ENCODE results near the gene DNAL4. TPM values are rescaled to one million over a fixed set of nuclear protein-coding genes. Genes with fewer than 3 reads are reported as not detected.

Gene DNAL4
- total RNA-seq, 1 experiment from 2014 or later, result 8.3 TPM

DNA sequence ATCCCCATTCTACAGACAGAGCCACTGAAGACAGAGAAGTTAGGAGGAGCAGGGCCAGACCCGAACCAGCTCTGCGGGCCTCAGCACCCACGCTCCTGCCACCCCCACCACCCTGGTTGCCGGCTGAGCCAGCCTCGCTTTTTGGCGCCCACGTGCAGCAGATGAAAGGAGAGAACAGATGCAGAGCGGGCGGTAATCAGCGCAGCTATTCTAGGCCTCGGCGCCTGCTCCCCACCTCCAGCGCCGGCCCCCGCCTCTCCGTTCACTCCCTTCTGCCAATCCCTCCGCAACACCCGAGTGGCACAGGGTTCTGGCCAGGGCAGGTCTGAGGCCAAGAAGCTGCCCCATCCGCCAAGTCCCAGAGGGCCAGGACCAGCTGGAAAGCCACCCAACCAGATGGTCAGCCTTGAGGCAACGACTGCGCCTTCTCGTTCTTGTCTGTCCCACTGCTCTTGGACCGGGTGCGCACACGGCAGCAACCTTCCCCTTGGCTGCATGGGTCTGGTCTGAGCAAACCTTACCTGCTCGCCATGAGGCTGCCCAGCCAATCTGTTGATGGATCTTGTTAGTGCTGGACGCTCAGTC lies 16.8 kb downstream of the DNAL4 start:
- Histone ChIP-seq H3K27me3 (ENCODE audit: insufficient read depth, low read length) (no peaks in the 10 kb centered on the region), H4K20me1 (ENCODE audit: control insufficient read depth, insufficient read depth, insufficient read length) (no peaks in the 10 kb centered on the region), H4K8ac (replicated peaks; ENCODE audit: insufficient read length, low read depth, low read length) (no peak overlapping the region), H3K14ac (ENCODE audit: insufficient read depth, low read length) (no peak overlapping the region; the same call in 1 of the 2 replicates), H4K5ac (ENCODE audit: insufficient read length, low read depth, low read length) (no peak overlapping the region), H3K27ac (ENCODE audit: insufficient read length, low read depth, low read length) (no peak overlapping the region), H3K23me2 (ENCODE audit: insufficient read length, low read depth, low read length, poor library complexity, severe bottlenecking) (no peaks in the 10 kb centered on the region), H2BK12ac (ENCODE audit: insufficient read length, low read depth, low read length) (no peak overlapping the region), H3K4ac (ENCODE audit: low read depth, low read length) (no peak overlapping the region), H2BK20ac (ENCODE audit: low read depth, low read length, poor library complexity, severe bottlenecking) (no peak overlapping the region), H2AK5ac (ENCODE audit: insufficient read length, low read length) (no peak overlapping the region), H3K4me2 (ENCODE audit: insufficient read depth, insufficient read length, low read length) (no peak overlapping the region), H3K56ac (ENCODE audit: insufficient read length, low read depth, low read length) (no peak overlapping the region), H4K91ac (ENCODE audit: insufficient read length, low read depth, low read length) (no peak overlapping the region), H3K18ac (ENCODE audit: insufficient read length, low read depth, low read length) (no peak overlapping the region), H3T11ph (ENCODE audit: low read length) (no peak overlapping the region), H3K4me1 (ENCODE audit: insufficient read depth, low read length) (no peaks in the 10 kb centered on the region), H2BK120ac (ENCODE audit: low read depth, low read length, poor library complexity, severe bottlenecking) (no peak overlapping the region), H2AFZ (ENCODE audit: low read length) (no peak overlapping the region), H3K79me2 (ENCODE audit: insufficient read depth, low read length) (no peaks in the 10 kb centered on the region), H2BK15ac (ENCODE audit: low read depth, low read length) (no peak overlapping the region), H3K9me3 (ENCODE audit: control insufficient read depth, low read depth, low read length) (no peaks in the 10 kb centered on the region), H3K23ac (ENCODE audit: insufficient read length, low read depth, low read length) (no peak overlapping the region), H2BK5ac (ENCODE audit: insufficient read length, low read length) (no peak overlapping the region), H3K79me1 (ENCODE audit: insufficient read depth, low read depth, low read length, poor library complexity, severe bottlenecking) (no peaks in the 10 kb centered on the region), H3K9ac (ENCODE audit: extremely low read depth, insufficient read length, low read length) (no peak overlapping the region)
- Mint-ChIP-seq H3K4me3 (no peak overlapping the region), H3K27me3 (ENCODE audit: low read depth) (peaks cover 2% of the 10 kb centered on the region), H3K9me3 (no peaks in the 10 kb centered on the region), H3K4me1 (peaks cover 5 to 15% of the 10 kb centered on the region in 2 experiments), H3K27ac (no peak overlapping the region), H3K36me3 (ENCODE audit: insufficient read depth in 1 of 3, low read depth in 3 of 3) (0 out of 7 replicates have a peak, but pooled peaks cover 0 to under 1% (median 0%) of the 10 kb centered on the region in 3 experiments)
- DNase-seq, result no peak
- no CpG with 5 or more reads among the region's 27 CpGs for WGBS (ENCODE audit: extremely low coverage, insufficient read length, low lambda C conversion rate)
- TF ChIP-seq, protein P1, sequence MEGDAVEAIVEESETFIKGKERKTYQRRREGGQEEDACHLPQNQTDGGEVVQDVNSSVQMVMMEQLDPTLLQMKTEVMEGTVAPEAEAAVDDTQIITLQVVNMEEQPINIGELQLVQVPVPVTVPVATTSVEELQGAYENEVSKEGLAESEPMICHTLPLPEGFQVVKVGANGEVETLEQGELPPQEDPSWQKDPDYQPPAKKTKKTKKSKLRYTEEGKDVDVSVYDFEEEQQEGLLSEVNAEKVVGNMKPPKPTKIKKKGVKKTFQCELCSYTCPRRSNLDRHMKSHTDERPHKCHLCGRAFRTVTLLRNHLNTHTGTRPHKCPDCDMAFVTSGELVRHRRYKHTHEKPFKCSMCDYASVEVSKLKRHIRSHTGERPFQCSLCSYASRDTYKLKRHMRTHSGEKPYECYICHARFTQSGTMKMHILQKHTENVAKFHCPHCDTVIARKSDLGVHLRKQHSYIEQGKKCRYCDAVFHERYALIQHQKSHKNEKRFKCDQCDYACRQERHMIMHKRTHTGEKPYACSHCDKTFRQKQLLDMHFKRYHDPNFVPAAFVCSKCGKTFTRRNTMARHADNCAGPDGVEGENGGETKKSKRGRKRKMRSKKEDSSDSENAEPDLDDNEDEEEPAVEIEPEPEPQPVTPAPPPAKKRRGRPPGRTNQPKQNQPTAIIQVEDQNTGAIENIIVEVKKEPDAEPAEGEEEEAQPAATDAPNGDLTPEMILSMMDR (conservative IDR thresholded peaks at IDR 0.05), result no peak
